CD4-positive, alpha-beta memory T cell (primary cell): Measurements from ENCODE around the gene LDLRAD4. TPM values are rescaled to one million over a fixed set of nuclear protein-coding genes. Genes with fewer than 3 reads are reported as not detected.

Experiments used
- CTCF ChIA-PET: fragments of 350-600 bp; sonication (Branson Sonifier 250); formaldehyde crosslinking; loops from one replicate; lab custom pipeline; 2021; ENCODE audit warnings: inconsistent platforms; ENCODE audit not compliant: partially characterized antibody; lab: Charles Lee
- POLR2A ChIA-PET: fragments of 350-600 bp; sonication (Branson Sonifier 250); formaldehyde crosslinking; loops from one replicate; lab custom pipeline; 2021; ENCODE audit not compliant: partially characterized antibody; lab: Charles Lee
- DNase-seq, 5 donors: peaks; one replicate each; pipeline versions ENCODE4 v3.0.0 to v3.0.0-alpha.2; 2020 to 2022; ENCODE audit warnings: mixed read lengths in 1 of 5
- H3K27ac ChIP-seq: one replicate; pipeline ENCODE4 v1.7.0; 2013; ENCODE audit warnings: low read depth, low read length
- H3K27me3 ChIP-seq: 2 replicates; pipeline ENCODE4 v1.7.0; 2013; ENCODE audit warnings: mild to moderate bottlenecking, low read length, moderate library complexity; ENCODE audit not compliant: insufficient read depth
- H3K36me3 ChIP-seq: 2 replicates; pipeline ENCODE4 v1.7.0; 2013; ENCODE audit warnings: mild to moderate bottlenecking, low read length, moderate library complexity; ENCODE audit not compliant: insufficient read depth
- H3K4me1 ChIP-seq: 2 replicates; pipeline ENCODE4 v1.7.0; 2013; ENCODE audit warnings: mild to moderate bottlenecking, low read length, moderate library complexity; ENCODE audit not compliant: insufficient read depth
- H3K4me3 ChIP-seq, 2 donors: one replicate each; pipeline ENCODE4 v1.7.0; 2013; ENCODE audit warnings: low read length in 2 of 2, mild to moderate bottlenecking in 1 of 2
- H3K9me3 ChIP-seq, 2 donors: one replicate each; pipeline ENCODE4 v1.7.0; 2013; ENCODE audit warnings: low read length in 2 of 2, control low read depth in 1 of 2; ENCODE audit not compliant: control insufficient read depth in 1 of 2
- H3K27ac Mint-ChIP-seq, 7 donors: one replicate each; pipeline ENCODE4 v1.8.0; 2020 to 2021; ENCODE audit warnings: mixed read lengths in 7 of 7, mild to moderate bottlenecking in 6 of 7, inconsistent platforms in 3 of 7, moderate library complexity in 3 of 7
- H3K27me3 Mint-ChIP-seq, 2 donors: one replicate each; pipeline ENCODE4 v1.8.0; 2020 to 2021; ENCODE audit warnings: mixed read lengths in 2 of 2
- H3K36me3 Mint-ChIP-seq, 2 donors: one replicate each; pipeline ENCODE4 v1.8.0; 2020 to 2021; ENCODE audit warnings: mixed read lengths in 2 of 2, inconsistent platforms in 1 of 2, mild to moderate bottlenecking in 1 of 2
- H3K4me1 Mint-ChIP-seq, 4 donors: one replicate each; pipeline ENCODE4 v1.8.0; 2020 to 2021; ENCODE audit warnings: mixed read lengths in 4 of 4, mild to moderate bottlenecking in 1 of 4
- H3K4me3 Mint-ChIP-seq, 8 donors: one replicate each; pipeline ENCODE4 v1.8.0; 2020 to 2021; ENCODE audit warnings: mixed read lengths in 8 of 8, mild to moderate bottlenecking in 7 of 8, moderate library complexity in 6 of 8, inconsistent platforms in 3 of 8
- H3K9me3 Mint-ChIP-seq, 8 donors: one replicate each; pipeline ENCODE4 v1.8.0; 2020 to 2021; ENCODE audit warnings: mixed read lengths in 8 of 8, mild to moderate bottlenecking in 5 of 8, inconsistent platforms in 3 of 8, moderate library complexity in 1 of 8
- intact Hi-C: fragments of 100-400 bp; cut with micrococcal nuclease; formaldehyde crosslinking; loops from one replicate; pipeline ENCODE4 v1.15.1; 2023
- polyA plus RNA-seq, 2 donors: library from polyadenylated mRNA; unstranded; fragments of 300-500 nt; fragmentation: Illumina TruSeq; gene quantifications; one replicate each; pipeline ENCODE4 v1.2.3, GENCODE V29; 2021
- total RNA-seq, 2 experiments: library from RNA; stranded (reverse); gene quantifications; one replicate each; pipeline ENCODE4 v1.2.3, GENCODE V29; 2021

The LDLRAD4 gene
- total and polyA plus RNA-seq, 4 experiments from 2014 or later = 17.4 to 63.0 (median 36.6) TPM

DNA sequence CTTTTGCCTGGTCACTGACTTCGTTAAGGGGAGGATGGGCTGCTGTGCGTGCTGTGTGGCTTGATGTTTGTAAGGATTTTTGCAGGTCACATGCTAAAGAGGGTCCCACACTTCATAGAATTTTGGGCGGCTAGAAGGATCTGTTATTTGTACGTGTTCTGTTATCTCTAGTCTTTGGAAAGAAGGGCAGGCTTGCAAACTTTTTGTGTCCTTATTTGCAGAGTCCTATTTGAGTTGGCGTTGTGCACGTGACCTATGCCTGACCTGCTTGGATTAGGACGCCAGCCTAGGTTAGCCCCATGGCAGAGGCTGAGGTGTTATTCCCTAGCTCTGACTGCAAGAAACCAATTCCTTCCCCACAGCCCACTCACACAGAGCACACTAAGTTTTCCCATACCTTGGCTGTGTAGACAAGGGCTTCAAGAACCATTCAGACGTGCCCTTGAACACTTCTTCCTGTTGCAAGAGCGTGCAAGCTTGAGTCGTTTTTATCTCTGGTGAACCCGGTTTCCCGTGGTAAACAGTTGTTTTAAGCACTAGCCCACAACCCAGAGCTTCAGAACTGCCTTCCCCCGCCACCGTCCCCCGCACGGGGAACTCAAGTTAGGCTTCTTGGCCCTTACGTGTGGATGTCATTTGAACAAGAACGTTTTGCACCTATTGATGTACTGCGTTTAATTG is 94.6 kb downstream of the LDLRAD4 start:
- ChIA-PET CTCF (interaction anchor here (1.3 kb wide), 1 partner anchor 97 kb away, joined by 3 read pairs; no protein-coding TSS in a partner anchor), POLR2A (no interaction called here)
- H3K27ac ChIP-seq = no peak overlapping the region
- H3K9me3 Mint-ChIP-seq = peaks cover 0 to 17% (median 12%) of the 10 kb centered on the region in 8 donors
- H3K9me3 ChIP-seq = no peaks in the 10 kb centered on the region
- peaks cover 9 to 22% of the 10 kb centered on the region in 2 donors for H3K36me3 Mint-ChIP-seq
- intact Hi-C loops = no loop called here
- peak in 4 of 5 donors; percentile 6 to 24 (median 16) for DNase-seq
- no peaks in the 10 kb centered on the region for H3K36me3 ChIP-seq
- no peaks in the 10 kb centered on the region for H3K27me3 ChIP-seq
- H3K27ac Mint-ChIP-seq = peak overlapping the region; percentile 62 to 88 (median 84)
- H3K4me3 ChIP-seq = no peak overlapping the region
- peaks cover 0 to 4% of the 10 kb centered on the region in 2 donors for H3K27me3 Mint-ChIP-seq
- H3K4me1 ChIP-seq = peaks cover 17% of the 10 kb centered on the region
- H3K4me3 Mint-ChIP-seq = peak overlapping the region in 7 of 8 donors; percentile 33 to 64 (median 49)
- H3K4me1 Mint-ChIP-seq = peaks cover 16 to 44% (median 19%) of the 10 kb centered on the region in 4 donors

DNA sequence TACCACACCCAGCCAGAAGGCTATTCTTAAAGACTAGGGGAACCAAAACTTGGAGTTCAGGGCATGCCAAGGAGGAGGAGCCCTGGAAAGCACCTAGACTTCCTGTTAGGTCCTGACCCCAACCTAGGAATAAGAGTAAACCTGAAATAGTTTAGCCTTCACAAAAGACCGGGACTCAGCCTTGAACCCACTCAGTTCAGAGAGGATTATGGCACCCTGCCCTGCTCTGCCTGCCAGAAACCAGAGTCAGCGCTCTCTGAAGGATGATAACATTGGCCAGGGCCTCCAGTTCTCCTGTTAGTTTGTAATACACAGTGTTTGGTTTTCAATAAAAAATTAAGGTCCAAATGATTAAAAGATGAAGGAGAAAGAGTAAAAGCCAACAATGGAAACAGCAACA is 96.4 kb downstream of the LDLRAD4 start:
- Histone ChIP-seq H3K9me3 (no peaks in the 10 kb centered on the region), H3K4me3 (no peak overlapping the region), H3K4me1 (peaks cover 12% of the 10 kb centered on the region), H3K36me3 (no peaks in the 10 kb centered on the region), H3K27me3 (no peaks in the 10 kb centered on the region), H3K27ac (no peak overlapping the region)
- ChIA-PET CTCF (no interaction called here), POLR2A (no interaction called here)
- intact Hi-C loops = no loop called here
- H3K4me3 Mint-ChIP-seq = no peak overlapping the region
- H3K9me3 Mint-ChIP-seq = peaks cover 0 to 17% (median 12%) of the 10 kb centered on the region in 8 donors
- H3K27ac Mint-ChIP-seq = no peak overlapping the region
- no peak for DNase-seq
- peaks cover 0 to 4% of the 10 kb centered on the region in 2 donors for H3K27me3 Mint-ChIP-seq
- peaks cover 9 to 22% of the 10 kb centered on the region in 2 donors for H3K36me3 Mint-ChIP-seq
- H3K4me1 Mint-ChIP-seq = peaks cover 11 to 28% (median 16%) of the 10 kb centered on the region in 4 donors

DNA sequence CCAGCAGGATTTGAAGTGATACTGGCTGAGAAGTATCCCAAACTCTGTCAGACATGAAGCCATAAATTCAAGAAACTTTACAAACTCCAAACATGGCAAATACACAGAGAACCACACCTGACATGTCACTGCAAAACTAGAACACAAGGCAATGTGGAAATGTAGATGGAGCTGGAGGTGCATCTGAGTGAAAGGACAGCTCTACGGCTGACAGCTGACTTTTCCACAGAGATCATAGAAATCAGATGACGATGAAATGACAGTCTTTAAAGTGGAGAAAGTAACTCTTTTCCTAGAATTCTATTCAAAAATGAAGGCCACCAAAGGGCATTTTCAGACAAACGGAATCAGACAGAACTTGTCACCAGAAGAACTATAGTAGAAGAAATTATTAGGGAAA is 97.5 kb downstream of the LDLRAD4 start:
- Mint-ChIP-seq H3K36me3 (peaks cover 9 to 22% of the 10 kb centered on the region in 2 donors), H3K9me3 (peaks cover 0 to 17% (median 12%) of the 10 kb centered on the region in 8 donors), H3K4me1 (peaks cover 11 to 28% (median 16%) of the 10 kb centered on the region in 4 donors), H3K4me3 (no peak overlapping the region), H3K27ac (no peak overlapping the region), H3K27me3 (peaks cover 0 to 4% of the 10 kb centered on the region in 2 donors)
- Histone ChIP-seq H3K27me3 (no peaks in the 10 kb centered on the region), H3K4me3 (no peak overlapping the region), H3K9me3 (no peaks in the 10 kb centered on the region), H3K27ac (no peak overlapping the region), H3K36me3 (no peaks in the 10 kb centered on the region), H3K4me1 (peaks cover 12% of the 10 kb centered on the region)
- CTCF ChIA-PET = no interaction called here
- intact Hi-C loops = no loop called here
- DNase-seq = no peak
- POLR2A ChIA-PET = no interaction called here

DNA sequence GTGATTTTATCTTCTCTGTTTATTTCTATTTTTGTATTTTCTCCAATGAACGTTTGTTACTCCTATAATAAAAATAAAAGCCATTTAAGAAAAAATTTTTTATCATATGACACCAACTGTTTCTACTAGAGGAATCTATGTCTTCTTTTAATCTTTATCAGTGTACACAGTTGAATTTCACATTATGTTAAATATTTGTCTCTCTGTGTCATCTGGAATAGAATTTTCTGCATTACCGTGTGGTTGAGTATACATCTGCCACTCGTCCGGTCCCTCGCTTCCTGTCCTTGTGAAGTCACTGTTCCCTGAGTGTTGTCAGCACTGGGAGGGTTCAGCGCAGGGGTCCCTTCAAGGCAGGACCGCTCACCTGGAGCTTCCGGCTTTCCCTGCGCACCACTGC is 99.2 kb downstream of the LDLRAD4 start:
- H3K36me3 ChIP-seq = no peaks in the 10 kb centered on the region
- intact Hi-C loops = no loop called here
- DNase-seq = no peak
- H3K4me1 ChIP-seq = peaks cover 12% of the 10 kb centered on the region
- peaks cover 0 to 2% of the 10 kb centered on the region in 2 donors for H3K27me3 Mint-ChIP-seq
- ChIA-PET CTCF (no interaction called here), POLR2A (interaction anchor here (1.3 kb wide), 1 partner anchor 184 kb away, joined by 3 read pairs; no protein-coding TSS in a partner anchor)
- H3K27ac ChIP-seq = no peak overlapping the region
- no peak overlapping the region for H3K4me3 Mint-ChIP-seq
- H3K4me3 ChIP-seq = no peak overlapping the region
- no peak overlapping the region for H3K27ac Mint-ChIP-seq
- no peaks in the 10 kb centered on the region for H3K9me3 ChIP-seq
- H3K36me3 Mint-ChIP-seq = peaks cover 9 to 22% of the 10 kb centered on the region in 2 donors
- H3K9me3 Mint-ChIP-seq = peaks cover 0 to 17% (median 12%) of the 10 kb centered on the region in 8 donors
- H3K27me3 ChIP-seq = no peaks in the 10 kb centered on the region
- H3K4me1 Mint-ChIP-seq = peaks cover 10 to 21% (median 14%) of the 10 kb centered on the region in 4 donors

DNA sequence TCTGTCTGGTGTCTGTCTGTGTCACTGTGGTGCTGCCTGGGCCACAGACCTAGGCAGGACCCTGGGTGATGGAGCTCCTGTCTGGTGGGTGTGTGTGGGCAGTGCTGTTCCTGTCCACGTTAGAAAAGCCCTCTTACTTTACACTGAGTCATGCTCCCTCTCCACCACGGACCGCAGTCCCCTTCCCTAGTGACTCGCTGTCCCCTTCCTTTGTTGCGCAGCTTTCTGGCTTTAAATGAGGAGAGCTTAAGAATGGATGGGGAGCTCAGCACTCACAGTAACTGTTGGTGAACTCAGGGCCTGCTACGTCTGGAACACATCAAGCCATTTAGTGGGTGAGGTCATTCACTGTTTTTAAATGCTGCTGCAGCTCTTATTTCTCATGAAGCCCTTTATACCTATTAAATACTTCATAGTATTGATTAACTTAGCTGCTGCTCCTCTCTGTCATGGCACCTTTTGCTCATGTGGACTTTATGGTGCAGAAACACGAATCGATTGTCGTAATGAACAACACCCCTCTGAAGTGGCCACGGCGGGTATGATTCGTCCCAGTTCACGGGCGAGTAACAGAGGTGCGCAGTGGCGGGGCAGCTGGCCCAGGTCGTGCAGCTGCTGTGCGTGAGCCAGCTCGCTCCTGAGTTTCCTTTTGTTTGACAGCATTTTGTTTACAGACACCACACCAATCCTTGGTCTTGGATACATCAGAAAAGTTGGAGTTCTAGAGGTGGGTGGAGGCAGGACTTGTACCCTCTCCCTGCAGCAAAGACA is 100.4 kb downstream of the LDLRAD4 start:
- POLR2A ChIA-PET = interaction anchor here (1.3 kb wide), 1 partner anchor 183 kb away, joined by 3 read pairs; no protein-coding TSS in a partner anchor
- CTCF ChIA-PET = no interaction called here
- intact Hi-C loops = no loop called here
- Mint-ChIP-seq H3K9me3 (peaks cover 0 to 17% (median 12%) of the 10 kb centered on the region in 8 donors), H3K4me1 (peaks cover 0 to 10% (median 3%) of the 10 kb centered on the region in 4 donors), H3K4me3 (no peak overlapping the region), H3K27me3 (no peaks in the 10 kb centered on the region), H3K36me3 (peaks cover 6 to 18% of the 10 kb centered on the region in 2 donors), H3K27ac (peak overlapping the region in 3 of 7 donors; percentile 3 to 70 (median 11))
- H3K4me1 ChIP-seq = peaks cover under 1% of the 10 kb centered on the region
- no peak for DNase-seq
- no peak overlapping the region for H3K4me3 ChIP-seq
- H3K27ac ChIP-seq = no peak overlapping the region
- H3K27me3 ChIP-seq = no peaks in the 10 kb centered on the region
- no peaks in the 10 kb centered on the region for H3K36me3 ChIP-seq
- no peaks in the 10 kb centered on the region for H3K9me3 ChIP-seq

DNA sequence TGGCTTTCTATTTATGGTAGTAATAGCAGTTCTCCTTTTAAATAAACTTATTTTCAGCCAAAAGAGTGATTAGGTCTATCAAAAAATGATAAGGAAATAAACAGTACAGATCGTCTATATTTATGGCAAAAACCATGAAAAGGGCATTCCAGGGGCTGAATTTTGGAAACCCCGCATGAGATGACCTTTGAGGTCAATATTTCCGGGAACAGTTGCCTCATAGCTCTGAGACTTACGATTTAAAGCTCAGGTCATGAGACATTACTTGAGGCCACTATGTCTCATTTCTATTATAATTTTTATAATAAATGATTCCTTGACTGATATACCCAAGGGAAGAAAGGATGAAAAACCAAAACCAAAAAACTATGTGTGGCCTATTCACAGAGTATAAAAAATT is 101.1 kb downstream of the LDLRAD4 start:
- no peaks in the 10 kb centered on the region for H3K27me3 ChIP-seq
- peak overlapping the region in 1 of 7 donors; percentile 70 for H3K27ac Mint-ChIP-seq
- H3K9me3 ChIP-seq = no peaks in the 10 kb centered on the region
- DNase-seq = no peak
- H3K27ac ChIP-seq = no peak overlapping the region
- POLR2A ChIA-PET = no interaction called here
- H3K27me3 Mint-ChIP-seq = no peaks in the 10 kb centered on the region
- CTCF ChIA-PET = no interaction called here
- no peaks in the 10 kb centered on the region for H3K36me3 ChIP-seq
- H3K4me1 ChIP-seq = no peaks in the 10 kb centered on the region
- H3K4me3 ChIP-seq = no peak overlapping the region
- no peak overlapping the region for H3K4me3 Mint-ChIP-seq
- intact Hi-C loops = no loop called here
- H3K9me3 Mint-ChIP-seq = peaks cover 0 to 16% (median 12%) of the 10 kb centered on the region in 8 donors
- peaks cover 4 to 13% of the 10 kb centered on the region in 2 donors for H3K36me3 Mint-ChIP-seq
- peaks cover 0 to 4% (median under 1%) of the 10 kb centered on the region in 4 donors for H3K4me1 Mint-ChIP-seq

DNA sequence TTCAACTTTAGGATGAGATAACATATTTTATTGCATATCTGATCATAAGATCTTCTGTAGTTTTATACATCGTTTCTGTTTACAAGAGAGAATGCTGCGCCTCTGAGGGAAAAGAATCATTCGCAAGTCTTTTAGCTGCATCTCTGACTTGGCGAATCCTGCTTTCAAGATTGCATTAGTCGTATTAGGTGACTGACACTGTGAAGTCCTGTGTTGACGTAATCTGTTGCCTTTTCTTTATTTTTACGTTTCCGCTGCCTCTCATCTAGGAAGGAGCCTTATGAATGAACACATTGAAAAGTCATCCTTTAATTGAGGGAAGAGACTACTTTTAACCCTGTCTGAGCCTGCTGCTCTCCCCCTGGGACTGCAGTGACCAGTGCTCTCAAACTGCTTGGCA is 101.5 kb downstream of the LDLRAD4 start:
- Histone ChIP-seq H3K36me3 (no peaks in the 10 kb centered on the region), H3K4me1 (no peaks in the 10 kb centered on the region), H3K27me3 (no peaks in the 10 kb centered on the region), H3K9me3 (no peaks in the 10 kb centered on the region), H3K27ac (no peak overlapping the region), H3K4me3 (no peak overlapping the region)
- CTCF ChIA-PET = no interaction called here
- H3K27me3 Mint-ChIP-seq = no peaks in the 10 kb centered on the region
- no peak for DNase-seq
- no peak overlapping the region for H3K27ac Mint-ChIP-seq
- peaks cover 0 to 14% (median 12%) of the 10 kb centered on the region in 8 donors for H3K9me3 Mint-ChIP-seq
- intact Hi-C loops = no loop called here
- H3K36me3 Mint-ChIP-seq = peaks cover 3 to 12% of the 10 kb centered on the region in 2 donors
- POLR2A ChIA-PET = no interaction called here
- H3K4me3 Mint-ChIP-seq = no peak overlapping the region
- no peaks in the 10 kb centered on the region for H3K4me1 Mint-ChIP-seq
